Midbrain (tissue), 1 donor: ENCODE data around the gene IVNS1ABP.
"Not testable (repeated sequence)": the region's sequence is repeated elsewhere in the genome, so short reads cannot be mapped to it uniquely, and the experiment has no call there.

ENCODE experiments used
- DNase-seq: peaks from one replicate; lab custom pipeline; 2025; lab: John Stamatoyannopoulos, UW

The IVNS1ABP gene

DNA sequence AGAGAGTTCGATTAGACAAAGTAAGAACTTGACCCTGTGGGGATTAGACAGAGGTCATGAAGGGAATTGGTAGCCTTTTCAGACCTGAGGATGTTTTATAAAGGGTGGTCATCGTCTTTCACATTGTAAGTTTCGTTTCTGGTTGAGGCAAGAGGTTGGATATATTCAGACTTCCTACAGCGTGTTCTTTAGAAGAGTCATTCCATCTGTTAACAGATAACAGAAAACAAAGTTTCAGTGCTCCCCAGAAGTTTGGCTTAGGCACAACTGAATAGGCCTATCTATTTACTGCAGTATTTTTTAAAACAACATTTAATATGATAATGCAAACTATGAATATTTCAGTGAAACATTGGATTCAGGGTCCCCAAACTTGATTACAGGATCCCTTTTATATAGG lies 17.1 kb upstream of the IVNS1ABP start:
- no peak for DNase-seq

DNA sequence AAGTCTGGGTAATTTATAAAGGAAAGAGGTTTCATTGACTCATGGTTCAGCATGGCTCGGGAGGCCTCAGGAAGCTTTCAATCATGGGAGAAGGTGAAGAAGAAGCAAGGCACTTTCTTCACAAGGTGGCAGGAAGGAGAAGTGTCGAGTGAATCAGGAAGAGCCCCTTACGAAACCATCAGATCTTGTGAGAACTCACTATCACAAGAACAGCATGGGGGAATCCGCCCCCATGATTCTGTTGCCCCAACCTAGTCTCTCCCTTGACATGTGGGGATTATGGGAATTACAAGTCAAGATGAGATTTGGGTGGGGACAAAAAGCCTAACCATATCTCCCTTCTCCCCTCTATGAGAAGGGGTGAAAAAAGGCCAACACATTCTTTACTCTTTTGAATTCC lies 11.2 kb upstream of the IVNS1ABP start:
- no peak for DNase-seq

DNA sequence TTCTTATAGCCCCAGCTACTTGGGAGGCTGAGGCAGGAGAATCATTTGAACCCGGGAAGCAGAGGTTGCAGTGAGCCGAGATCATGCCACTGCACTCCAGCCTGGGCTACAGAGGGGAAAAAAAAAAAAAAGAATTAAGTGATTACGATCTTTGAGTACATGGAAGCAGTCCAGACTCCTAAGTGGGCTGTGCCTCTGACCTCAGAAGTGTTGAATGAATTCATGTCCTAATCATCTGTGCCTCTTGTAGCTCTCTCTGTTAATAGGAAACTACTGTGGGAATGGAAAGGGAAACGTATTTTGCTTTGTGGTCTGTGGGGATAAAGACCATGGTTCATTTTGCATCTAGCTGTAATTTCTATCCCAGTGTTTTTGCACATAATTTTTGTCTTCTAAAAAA lies 8.4 kb upstream of the IVNS1ABP start:
- no peak for DNase-seq

DNA sequence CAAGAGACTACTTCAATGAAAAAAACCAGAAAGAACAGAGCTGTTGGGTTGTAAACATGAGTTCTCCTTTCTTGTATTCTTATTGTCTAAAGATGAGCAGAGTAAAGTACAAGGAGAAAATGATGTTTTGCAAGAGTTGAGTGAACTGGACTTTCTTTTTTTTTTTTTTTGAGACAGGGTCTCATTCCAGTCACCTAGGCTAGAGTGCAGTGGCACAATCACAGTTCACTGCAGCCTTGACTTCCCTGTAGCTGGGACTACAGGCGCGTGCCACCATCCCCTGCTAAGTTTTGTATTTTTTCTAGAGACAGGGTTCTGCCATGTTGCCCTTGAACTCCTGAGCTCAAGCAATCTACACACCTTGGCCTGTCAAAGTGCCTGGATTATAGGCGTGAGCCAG lies 7.1 kb upstream of the IVNS1ABP start:
- DNase-seq, result no peak

DNA sequence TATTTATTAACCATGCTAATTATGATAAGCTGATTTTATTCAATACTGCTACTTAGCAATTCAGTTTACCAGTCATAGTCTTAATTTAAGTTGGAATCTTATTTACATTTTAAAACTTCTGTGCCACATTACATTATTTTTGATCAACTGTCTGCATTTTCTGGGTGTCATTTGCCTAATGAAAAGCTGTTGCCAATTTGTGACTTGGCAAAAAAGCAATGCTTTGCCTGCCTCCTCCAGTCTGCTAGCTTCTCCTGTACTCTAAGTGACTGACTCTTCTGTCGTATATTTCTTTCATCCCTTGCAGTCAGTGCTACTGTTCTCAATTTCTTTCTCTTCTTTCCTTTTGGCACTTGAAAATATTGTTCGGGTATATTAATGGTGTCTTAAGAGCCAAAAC lies 5.6 kb upstream of the IVNS1ABP start:
- no peak for DNase-seq

DNA sequence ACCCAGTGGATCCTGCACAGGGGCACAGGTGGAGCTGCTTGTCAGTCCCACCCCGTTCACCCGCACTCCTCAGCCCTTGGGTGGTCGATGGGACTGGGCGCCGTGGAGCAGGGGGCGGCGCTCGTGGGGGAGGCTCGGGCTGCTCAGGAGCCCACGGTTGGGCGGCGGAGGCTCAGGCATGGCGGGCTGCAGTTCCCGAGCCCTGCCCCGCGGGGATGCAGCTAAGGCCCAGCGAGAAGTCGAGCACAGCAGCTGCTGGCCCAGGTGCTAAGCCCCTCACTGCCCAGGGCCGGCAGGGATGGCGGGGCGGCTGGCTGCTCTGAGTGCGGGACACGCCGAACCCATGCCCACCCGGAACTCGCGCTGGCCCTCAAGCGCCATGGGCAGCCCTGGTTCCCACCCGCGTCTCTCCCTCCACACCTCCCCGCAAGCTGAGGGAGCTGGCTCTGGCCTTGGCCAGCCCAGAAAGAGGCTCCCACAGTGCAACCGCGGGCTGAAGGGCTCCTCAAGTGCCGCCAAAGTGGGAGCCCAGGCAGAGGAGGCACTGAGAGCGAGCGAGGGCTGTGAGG lies 4.7 kb upstream of the IVNS1ABP start:
- not testable (repeated sequence) for DNase-seq

DNA sequence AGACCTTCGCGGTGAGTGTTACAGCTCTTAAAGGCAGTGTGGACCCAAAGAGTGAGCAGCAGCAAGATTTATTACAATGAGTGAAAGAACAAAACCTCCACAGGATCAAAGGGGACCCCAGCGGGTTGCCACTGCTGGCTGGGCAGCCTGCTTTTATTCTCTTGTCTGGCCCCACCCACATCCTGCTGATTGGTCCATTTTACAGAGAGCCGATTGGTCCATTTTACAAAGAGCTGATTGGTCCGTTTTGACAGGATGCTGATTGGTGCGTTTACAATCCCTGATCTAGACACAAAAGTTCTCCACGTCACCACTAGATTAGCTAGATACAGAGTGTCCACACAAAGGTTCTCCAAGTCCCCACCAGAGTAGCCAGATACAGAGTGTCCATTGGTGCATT lies 4.1 kb upstream of the IVNS1ABP start:
- DNase-seq, result not testable (repeated sequence)

DNA sequence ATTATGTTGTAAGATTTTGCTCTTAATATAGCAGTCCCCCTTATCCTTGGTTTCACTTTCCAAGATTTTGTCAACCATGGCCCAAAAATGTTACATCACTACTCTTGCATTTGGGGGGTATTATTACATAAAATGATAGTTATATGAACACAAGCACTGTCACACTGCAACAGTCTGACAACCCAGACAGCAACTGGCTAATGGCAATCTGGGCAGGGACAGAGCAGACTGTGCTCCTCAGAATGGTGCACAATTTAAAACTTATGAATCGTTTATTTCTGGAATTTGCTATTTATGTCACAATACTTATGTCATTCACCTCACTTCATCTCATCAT lies 2.1 kb upstream of the IVNS1ABP start:
- no peak for DNase-seq

DNA sequence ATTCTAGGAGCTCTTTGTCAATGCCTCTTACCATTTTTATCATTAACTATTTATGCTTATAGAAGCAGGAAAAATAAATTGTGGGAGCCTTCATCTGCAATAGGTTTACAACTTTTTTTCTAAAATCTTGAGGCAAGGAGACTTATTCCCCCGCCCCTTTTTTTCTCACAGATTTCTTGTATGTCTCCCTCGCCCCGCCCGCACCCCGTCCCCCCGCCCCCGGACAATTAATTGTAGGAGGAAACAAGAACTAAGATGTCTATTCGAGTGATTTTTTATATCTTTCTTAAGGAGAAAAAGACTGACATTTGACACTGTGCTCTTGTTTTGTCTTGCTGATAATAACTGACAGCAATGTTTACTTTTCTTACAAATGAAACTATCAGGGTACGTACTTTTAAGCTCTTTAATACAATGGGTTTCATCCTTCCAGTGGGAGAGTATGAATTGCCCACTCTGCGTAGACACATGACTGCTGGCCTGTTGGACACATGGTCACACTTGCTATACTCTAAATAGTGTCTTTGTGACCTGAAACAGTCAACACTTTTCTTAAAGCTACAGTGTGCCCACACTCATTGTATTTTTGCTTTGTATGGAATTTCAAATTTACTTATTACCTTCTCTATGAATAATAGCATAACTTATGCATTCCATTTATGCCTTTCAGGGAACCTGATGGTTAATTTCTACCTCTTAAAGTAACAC lies 1.5 kb upstream of the IVNS1ABP start:
- peak; percentile 29 for DNase-seq

DNA sequence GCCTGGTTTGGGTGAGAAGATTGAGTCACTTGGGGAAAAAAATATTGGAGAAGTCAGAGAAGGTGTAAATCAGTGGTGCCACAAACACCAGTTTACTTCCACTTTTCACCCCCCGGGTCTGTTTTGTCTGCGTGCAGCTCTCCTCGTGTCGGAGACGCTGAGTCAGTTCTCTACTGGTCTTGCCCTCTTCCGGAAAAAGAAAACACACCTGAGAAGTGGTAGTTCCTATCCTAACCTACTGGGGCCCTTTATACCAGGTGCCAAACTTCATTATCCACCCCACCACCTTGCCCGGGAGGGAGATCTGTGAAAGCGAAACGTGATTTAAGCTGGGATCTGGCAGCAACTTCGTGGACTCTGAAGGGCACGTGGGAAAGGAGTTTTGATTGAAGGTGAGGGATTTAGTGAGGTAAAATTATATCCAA lies 855 bp upstream of the IVNS1ABP start:
- DNase-seq, result peak; percentile 42

DNA sequence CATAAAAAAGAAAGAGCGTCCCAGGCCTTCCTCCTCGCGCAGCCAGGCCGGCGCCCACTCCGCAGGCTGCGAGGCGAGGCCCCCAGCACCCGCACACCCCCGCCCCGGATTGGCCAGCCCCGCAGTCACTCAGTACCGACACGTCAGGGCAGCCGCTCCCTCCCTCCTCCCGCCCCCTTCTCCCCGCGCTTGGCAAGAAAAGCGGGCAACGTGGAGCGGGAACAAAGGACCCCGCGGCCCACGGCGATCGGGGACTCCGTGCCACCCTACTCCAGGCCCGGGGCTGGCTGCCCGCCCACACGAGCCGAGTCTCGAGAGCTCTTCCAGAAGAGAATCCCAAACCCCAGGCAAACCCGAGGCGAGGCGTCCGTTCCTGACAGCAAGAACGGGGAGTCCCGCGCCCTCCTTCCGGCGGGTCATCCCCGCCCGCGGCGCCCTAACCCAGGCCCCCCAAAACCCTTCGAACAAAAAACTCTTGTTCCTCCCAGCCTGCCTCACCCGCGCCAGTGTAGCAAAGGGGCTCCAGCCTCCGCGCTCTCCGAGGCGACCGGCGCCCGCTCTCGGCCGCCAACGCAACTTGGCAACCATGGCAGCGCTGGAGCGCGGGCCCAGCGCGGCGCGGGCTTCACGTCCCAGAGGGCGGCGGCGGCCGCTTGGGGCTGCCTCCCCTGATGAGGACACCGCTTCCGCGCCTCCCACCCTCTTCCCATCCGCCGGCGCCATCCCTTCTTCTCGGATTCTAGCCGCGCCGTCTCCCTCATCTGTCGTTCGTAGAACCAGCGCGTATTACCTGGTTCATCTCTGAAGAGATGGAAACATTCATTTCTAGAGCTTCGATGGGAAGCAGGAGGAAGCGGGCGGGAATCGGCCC lies 645 bp downstream of the IVNS1ABP start:
- peak; percentile 94 for DNase-seq

DNA sequence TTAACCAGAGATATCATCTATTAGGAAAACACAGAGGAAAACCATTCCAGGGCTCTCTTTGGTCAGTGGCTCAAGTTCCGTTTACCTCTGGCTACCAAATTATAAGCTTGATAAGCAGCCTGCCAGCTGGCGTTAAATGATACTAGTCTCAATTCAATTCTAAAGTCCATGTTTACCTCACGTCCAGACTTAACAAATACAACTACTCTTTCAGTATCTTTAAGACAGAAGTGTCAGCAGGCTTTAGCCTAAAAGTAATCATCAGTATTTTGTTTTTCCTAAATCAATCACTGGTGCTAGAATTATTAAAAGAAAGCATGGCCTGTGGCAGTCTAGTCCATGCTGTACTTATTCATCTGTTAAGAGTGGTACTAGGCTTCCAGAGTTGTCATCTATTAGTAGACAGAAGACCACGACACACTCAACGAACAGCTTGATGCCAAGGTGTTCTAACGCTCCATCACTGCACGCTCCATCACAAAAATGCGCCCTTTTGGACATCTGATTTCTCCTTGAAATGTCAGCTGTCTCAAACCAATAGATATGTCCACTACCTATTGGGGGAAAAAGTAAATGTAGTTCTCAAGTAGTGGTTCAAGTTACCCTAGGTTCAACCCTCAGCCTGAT lies 1.5 kb downstream of the IVNS1ABP start:
- DNase-seq, result no peak

DNA sequence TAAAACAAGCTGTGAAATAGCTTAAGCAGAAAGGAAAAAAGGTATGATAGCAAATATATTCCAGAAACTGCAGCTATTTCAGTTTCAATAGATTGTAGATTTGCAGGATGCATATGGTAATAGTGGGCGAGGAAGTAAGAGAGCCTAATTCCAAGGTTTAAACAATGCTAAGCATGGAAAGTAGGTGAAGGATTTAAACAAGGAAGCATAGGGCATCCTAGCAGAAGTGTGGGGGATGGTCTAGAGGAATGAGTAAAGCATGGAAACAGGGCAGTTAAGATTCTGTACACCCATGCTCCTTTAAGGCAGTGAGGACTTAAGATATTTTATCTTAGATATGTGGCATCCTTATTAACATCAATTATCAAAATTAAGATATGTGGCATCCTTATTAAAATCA lies 2.6 kb downstream of the IVNS1ABP start:
- no peak for DNase-seq

DNA sequence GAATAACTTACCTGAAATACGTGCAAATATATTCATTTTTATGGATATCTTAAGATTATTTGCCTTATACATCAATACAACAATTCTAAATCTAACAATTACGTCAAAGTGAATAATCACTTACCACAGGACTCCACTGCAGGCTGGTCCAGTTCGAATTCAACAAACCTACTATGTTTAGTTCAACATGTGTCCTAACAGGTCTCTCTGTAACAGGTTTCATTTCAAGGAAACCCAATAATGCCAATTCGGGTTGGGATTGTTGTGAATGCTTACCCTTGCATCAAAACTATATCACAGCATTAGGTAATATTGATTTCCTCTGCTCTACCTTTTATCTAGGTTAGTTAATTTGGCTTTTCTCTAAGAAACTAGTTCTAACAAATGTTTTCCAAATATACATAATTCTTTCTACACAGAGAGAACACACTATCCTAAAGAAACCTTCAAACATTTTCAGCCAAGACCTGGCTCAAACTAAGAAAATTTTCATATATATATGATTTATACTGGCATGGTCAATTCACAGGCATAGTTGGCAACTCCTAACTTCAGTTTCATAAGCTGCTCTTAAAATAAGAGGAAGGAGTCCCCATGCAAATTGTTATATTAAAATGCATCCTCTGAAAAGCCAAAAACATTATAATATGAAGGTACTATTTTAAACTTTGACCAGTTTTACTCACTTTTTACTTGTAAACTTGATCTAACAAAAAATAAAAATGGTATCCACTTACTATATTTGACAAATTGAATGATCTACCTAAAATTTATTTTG lies 4.5 kb downstream of the IVNS1ABP start:
- no peak for DNase-seq

DNA sequence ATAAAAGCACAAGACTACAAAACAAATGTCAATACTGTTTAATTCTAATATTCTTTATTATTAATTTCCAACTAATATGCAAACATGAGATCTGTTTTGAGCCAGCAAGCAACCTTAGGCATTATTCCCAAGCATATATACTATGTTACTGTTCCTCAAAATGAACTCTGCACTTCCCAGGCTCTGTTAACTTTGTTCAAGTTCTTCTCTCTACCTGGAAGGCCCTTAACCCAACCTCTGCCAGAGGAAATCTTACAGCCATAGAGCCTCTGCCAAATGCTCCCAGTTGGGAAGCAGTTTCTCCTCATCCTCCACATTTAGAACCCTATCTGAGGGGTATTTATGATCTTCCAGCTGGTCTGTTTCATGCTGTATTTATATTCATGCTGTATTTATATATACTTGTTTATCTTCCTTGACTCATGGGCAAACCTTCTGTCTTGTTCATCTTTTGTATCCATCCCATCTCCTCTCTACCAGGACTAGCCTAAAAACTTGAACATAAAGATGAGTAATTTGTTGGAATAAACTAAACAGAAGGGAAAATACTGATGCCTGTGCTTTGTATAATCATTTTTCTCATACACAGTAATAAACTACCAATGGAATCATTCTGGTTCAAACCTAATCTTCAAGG lies 5.3 kb downstream of the IVNS1ABP start:
- no peak for DNase-seq

DNA sequence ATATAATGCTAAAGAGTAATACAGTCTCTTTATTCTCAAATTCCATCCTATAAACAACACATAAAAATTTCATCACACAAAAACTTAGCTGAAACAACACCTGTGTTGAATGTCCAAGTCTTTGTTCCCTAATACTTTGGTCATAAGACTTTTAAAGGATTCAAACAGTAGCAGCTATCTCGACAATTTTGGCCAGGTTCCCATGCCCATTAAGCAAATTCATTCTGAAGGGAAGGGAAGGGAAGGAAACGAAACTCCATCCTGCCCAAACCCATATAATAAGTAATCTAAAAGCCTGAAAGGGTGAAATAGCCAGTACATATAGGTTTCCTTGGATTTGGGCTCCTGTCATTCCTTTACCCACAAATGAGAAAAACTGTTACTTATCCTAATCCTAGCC lies 7.5 kb downstream of the IVNS1ABP start:
- DNase-seq, result no peak

DNA sequence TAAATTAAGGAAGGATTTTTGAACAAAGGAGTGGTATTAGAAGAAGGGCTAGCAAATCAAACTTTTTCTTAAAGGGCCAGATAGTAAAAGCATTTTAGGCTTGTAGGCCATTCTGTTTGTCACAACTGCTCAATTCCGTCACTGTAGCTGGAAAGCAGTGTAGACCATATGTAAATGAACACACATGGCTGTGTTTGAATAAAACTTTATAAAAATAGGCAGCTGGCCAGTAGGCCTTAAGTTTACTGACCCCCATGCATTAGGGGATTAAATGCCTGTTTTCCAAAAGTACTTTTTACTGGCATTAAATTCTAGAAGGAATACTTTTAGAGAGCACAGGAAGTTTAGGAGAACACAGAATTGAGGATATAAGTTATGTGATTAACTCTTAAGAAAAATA lies 8.9 kb downstream of the IVNS1ABP start:
- DNase-seq, result no peak

DNA sequence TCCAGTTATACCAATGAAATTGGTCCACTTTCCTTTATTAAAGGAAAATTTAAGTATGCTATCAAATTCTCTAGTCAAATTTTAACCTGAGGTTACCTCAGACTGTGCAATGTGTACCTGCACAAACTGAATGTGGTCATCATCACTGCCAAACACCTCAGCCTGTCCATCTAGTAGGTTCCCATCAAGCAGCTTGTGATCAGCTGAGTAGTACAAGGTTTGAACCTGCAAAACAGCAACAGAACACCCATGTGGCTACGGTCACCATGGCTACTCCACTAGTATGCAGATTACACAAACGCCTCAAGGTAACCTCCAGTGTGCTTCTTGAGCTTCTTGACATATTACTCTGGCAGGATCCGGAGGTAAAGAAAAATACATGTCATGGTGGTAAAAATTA lies 11.6 kb downstream of the IVNS1ABP start:
- no peak for DNase-seq

DNA sequence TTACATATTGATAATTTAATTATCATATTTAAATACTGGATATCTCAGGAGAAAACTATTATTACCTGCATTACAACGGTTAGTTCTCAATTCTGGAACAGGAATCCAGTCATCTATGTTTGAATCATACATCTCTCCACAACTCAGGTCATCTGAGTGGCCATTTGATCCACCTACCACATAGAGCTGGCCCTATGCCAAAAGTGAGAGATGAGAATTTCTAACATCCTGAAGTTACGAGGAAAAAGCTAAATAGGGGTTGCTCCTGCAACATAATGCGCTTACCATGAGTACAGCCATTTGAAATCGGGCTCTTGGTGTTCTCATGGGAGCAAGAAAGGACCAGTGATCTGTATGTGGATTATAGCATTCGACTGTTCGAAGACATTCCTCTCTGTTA lies 16.9 kb downstream of the IVNS1ABP start:
- no peak for DNase-seq

DNA sequence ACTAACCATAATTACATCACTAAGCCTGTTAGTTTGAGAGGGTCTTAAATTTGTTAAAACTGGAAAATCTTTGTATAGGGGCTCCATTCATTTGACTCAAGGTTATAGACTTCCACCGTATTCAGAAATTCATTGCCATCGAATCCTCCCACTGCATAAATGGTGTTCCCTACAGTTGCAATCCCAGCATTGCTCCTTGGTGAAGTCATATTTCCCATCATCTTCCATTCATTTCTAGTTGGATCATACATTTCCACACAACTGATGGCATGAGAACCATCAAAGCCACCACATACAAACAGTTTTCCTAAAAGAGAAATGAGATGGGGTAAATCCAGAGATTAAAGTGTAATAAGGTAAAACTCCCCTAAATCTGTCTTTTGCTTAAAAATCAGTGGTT lies 19.1 kb downstream of the IVNS1ABP start:
- DNase-seq, result no peak

DNA sequence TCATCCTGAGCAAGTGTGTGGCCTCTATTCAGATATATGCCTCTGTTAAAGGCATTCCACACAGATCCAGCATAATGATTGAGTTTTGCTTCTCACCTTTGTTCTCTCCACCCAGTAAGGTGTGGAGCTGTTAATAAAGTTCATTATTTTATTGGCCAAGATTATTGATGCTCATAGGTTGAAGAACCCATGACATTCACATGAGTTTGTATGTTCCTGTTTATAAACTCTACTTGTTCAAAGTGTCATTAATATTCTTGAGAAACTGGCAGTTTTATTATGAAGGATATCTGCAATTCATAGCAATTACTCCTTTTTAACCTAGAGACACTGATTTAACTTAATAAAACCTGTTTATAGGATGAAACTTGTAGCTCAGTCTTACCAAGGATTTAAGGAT lies 22.0 kb downstream of the IVNS1ABP start:
- no peak for DNase-seq
